Lower leg skin (tissue), 4 donors: ENCODE results near the gene EFHC1. TPM values are rescaled to one million over a fixed set of nuclear protein-coding genes. Genes with fewer than 3 reads are reported as not detected.
A peak's percentile ranks its signal among the peaks of the same experiment; 100 is the strongest.

ENCODE experiments used
- DNase-seq, 2 donors: peaks; one replicate each; pipeline ENCODE4 v3.0.0-alpha.2; 2019; ENCODE audit warnings: low spot score in 2 of 2
- H3K4me3 ChIP-seq: fragments of 200-600 bp; sonication (generic); 2 replicates; pipeline ENCODE4 v1.5.1; 2017; ENCODE audit warnings: mild to moderate bottlenecking, low read depth; ENCODE audit not compliant: poor library complexity, severe bottlenecking
- CTCF ChIP-seq, 3 donors: fragments of 450-650 bp; IDR thresholded peaks; one replicate each; pipeline ENCODE4 v1.5.1; 2016; ENCODE audit warnings: antibody characterized with exemption in 3 of 3, mild to moderate bottlenecking in 3 of 3, moderate library complexity in 2 of 3
- POLR2A ChIP-seq, 2 donors: fragments of 450-650 bp; IDR thresholded peaks; one replicate each; pipeline ENCODE4 v1.6.1; 2016 to 2017; ENCODE audit warnings: antibody characterized with exemption in 2 of 2, mild to moderate bottlenecking in 1 of 2, moderate library complexity in 1 of 2
- WGBS, 2 donors: methylation state at CpG; one replicate each; pipeline ENCODE4 v1.1.5; 2018; 5-methylcytosine and 5-hydroxymethylcytosine counted together
- intact Hi-C: fragments of 100-400 bp; cut with DNase I; formaldehyde crosslinking; loops from one replicate; pipeline ENCODE4 v1.15.0; 2023; ENCODE audit warnings: low total_unique reads
- total RNA-seq, 4 donors: library from RNA; depleted of rRNA; stranded (reverse); fragments of >200 nt; gene quantifications; one replicate each; pipeline ENCODE4 v1.1.0, GENCODE V29; 2016

Gene EFHC1
- total RNA-seq, 4 donors from 2014 or later, result 12.2 to 22.8 (median 18.1) TPM

GRCh38 chr6:52566853-52567279 lies 146.7 kb downstream of the EFHC1 start:
- no peak overlapping the region for H3K4me3 ChIP-seq
- no peak for DNase-seq
- intact Hi-C loops, result no loop called here
- TF ChIP-seq CTCF (IDR thresholded peaks at IDR 0.05) (no peak), POLR2A (IDR thresholded peaks at IDR 0.05) (no peak)
- WGBS, 2 donors, result 63 to 83% methylated on average over 3 of the region's 3 CpGs

- intact Hi-C loops, result no loop called here
- 75 to 76% methylated on average over 4 of the region's 4 CpGs for WGBS, 2 donors
- TF ChIP-seq POLR2A (IDR thresholded peaks at IDR 0.05), result no peak
- TF ChIP-seq CTCF (IDR thresholded peaks at IDR 0.05), result no peak
- no peak for DNase-seq
- no peak overlapping the region for H3K4me3 ChIP-seq
These were observed 148.2 kb downstream of the EFHC1 start for GRCh38 chr6:52568320-52568719.

- no peak for TF ChIP-seq CTCF (IDR thresholded peaks at IDR 0.05)
- no peak for TF ChIP-seq POLR2A (IDR thresholded peaks at IDR 0.05)
- no peak overlapping the region for H3K4me3 ChIP-seq
- intact Hi-C loops, result no loop called here
- WGBS, 2 donors, result 25 to 38% methylated on average over 7 to 8 of the region's 8 CpGs
- peak in 1 of 2 donors; percentile 88 for DNase-seq
These were observed 150.2 kb downstream of the EFHC1 start for GRCh38 chr6:52570291-52570700.

GRCh38 chr6:52571099-52571755 lies 151.1 kb downstream of the EFHC1 start:
- H3K4me3 ChIP-seq, result no peak overlapping the region
- TF ChIP-seq CTCF (IDR thresholded peaks at IDR 0.05), result no peak
- TF ChIP-seq POLR2A (IDR thresholded peaks at IDR 0.05), result no peak
- intact Hi-C loops, result no loop called here
- DNase-seq, result no peak
- 49 to 56% methylated on average over 10 of the region's 10 CpGs for WGBS, 2 donors

- no peak for DNase-seq
- 74 to 85% methylated on average over 4 of the region's 4 CpGs for WGBS, 2 donors
- no peak for TF ChIP-seq CTCF (IDR thresholded peaks at IDR 0.05)
- intact Hi-C loops, result no loop called here
- no peak overlapping the region for H3K4me3 ChIP-seq
These were observed 152.4 kb downstream of the EFHC1 start for GRCh38 chr6:52572536-52572935.

- DNase-seq, result no peak
- no peak for TF ChIP-seq POLR2A (IDR thresholded peaks at IDR 0.05)
- TF ChIP-seq CTCF (IDR thresholded peaks at IDR 0.05), result no peak
- 36 to 48% methylated on average over 2 of the region's 2 CpGs for WGBS, 2 donors
- intact Hi-C loops, result no loop called here
- H3K4me3 ChIP-seq, result no peak overlapping the region
These were observed 153.2 kb downstream of the EFHC1 start for GRCh38 chr6:52573295-52573694.
